RWPE2 (cell line): Measurements from ENCODE around the gene HPN.

Experiments used
- ATAC-seq: fragments of 200-7000 bp; cut with Tn5 transposase; 3 replicates; pipeline ENCODE4 v1.9.1; 2021; ENCODE audit warnings: low read depth
- DNase-seq: peaks from one replicate; pipeline ENCODE4 v3.0.0-alpha.2; 2020; ENCODE audit warnings: low spot score
- H3K27ac ChIP-seq: fragments of 450-650 bp; 2 replicates; pipeline ENCODE4 v1.5.1; 2017; ENCODE audit warnings: mild to moderate bottlenecking; ENCODE audit not compliant: poor library complexity, severe bottlenecking
- H3K27me3 ChIP-seq: fragments of 250-450 bp; sonication (Bioruptor Pico); 2 replicates; pipeline ENCODE4 v1.5.1; 2021; ENCODE audit warnings: mild to moderate bottlenecking, moderate library complexity; ENCODE audit not compliant: insufficient read depth, poor library complexity, severe bottlenecking
- H3K36me3 ChIP-seq: fragments of 250-450 bp; sonication (Bioruptor Pico); 2 replicates; pipeline ENCODE4 v1.5.1; 2020; ENCODE audit warnings: low read depth, mild to moderate bottlenecking, moderate library complexity
- H3K4me1 ChIP-seq: fragments of 250-450 bp; sonication (Bioruptor Pico); 2 replicates; pipeline ENCODE4 v1.5.1; 2021; ENCODE audit warnings: mild to moderate bottlenecking, moderate library complexity; ENCODE audit not compliant: insufficient read depth, poor library complexity, severe bottlenecking
- H3K4me3 ChIP-seq: fragments of 250-450 bp; sonication (Bioruptor Pico); 2 replicates; pipeline ENCODE4 v1.5.1; 2021; ENCODE audit warnings: mild to moderate bottlenecking, moderate library complexity; ENCODE audit not compliant: severe bottlenecking
- H3K9me3 ChIP-seq: fragments of 250-450 bp; sonication (Bioruptor Pico); 2 replicates; pipeline ENCODE4 v1.5.1; 2021; ENCODE audit warnings: mild to moderate bottlenecking, moderate library complexity; ENCODE audit not compliant: severe bottlenecking
- TF ChIP-seq, protein P1 (sequence below): fragments of 450-650 bp; IDR thresholded peaks from one replicate; pipeline ENCODE4 v1.5.1; 2017; ENCODE audit warnings: mild to moderate bottlenecking, moderate library complexity; ENCODE audit not compliant: poor library complexity, severe bottlenecking

The HPN gene

DNA sequence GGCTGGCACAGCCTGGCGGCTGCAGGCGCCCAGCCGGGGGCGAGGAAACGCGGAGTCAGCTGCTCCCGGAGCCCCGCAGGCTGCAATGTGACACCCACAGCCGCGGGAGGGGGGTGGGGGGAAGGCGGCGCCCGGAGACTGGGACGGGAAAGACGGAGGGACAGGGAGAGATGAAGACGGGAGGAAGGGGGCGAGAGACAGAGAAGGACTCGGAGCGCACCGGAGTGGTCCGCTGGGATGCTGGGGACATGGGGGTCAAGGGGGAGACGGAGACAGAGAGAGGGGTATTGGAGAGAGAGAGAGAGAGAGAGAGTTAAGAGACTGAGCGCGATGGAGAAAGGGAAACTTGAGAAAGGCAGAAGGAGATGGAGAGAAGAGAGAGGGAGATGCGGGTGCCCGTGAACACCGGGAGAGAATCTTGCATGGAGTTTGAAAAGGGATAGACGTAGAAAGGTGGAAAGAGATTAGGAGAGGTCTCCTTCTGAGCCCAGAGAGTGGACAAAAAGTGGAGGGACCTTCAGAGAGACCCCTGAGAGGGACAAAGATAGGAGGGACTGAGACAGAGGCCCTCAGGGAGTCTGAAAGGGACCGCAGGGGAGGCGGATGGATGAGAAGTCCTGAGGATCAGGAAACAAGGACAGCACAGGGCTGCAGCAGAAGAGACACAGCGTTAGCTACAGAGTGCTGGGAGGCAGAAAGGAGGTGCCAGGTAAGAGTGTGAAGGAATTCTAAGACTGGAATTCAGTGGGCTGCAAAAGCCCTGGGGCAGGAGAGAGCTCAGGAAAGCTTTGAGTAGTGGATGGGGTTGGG, 10.2 kb upstream of the HPN start:
- DNase-seq, result no peak
- Histone ChIP-seq H3K9me3 (no peaks in the 10 kb centered on the region), H3K4me1 (no peaks in the 10 kb centered on the region), H3K36me3 (peaks cover 17% of the 10 kb centered on the region), H3K4me3 (peak overlapping the region; percentile 56), H3K27me3 (peaks cover 13% of the 10 kb centered on the region), H3K27ac (no peak overlapping the region)
- peak; percentile 24; the same call in 2 of the 3 replicates for ATAC-seq
- TF ChIP-seq, protein P1, sequence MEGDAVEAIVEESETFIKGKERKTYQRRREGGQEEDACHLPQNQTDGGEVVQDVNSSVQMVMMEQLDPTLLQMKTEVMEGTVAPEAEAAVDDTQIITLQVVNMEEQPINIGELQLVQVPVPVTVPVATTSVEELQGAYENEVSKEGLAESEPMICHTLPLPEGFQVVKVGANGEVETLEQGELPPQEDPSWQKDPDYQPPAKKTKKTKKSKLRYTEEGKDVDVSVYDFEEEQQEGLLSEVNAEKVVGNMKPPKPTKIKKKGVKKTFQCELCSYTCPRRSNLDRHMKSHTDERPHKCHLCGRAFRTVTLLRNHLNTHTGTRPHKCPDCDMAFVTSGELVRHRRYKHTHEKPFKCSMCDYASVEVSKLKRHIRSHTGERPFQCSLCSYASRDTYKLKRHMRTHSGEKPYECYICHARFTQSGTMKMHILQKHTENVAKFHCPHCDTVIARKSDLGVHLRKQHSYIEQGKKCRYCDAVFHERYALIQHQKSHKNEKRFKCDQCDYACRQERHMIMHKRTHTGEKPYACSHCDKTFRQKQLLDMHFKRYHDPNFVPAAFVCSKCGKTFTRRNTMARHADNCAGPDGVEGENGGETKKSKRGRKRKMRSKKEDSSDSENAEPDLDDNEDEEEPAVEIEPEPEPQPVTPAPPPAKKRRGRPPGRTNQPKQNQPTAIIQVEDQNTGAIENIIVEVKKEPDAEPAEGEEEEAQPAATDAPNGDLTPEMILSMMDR, result no peak

DNA sequence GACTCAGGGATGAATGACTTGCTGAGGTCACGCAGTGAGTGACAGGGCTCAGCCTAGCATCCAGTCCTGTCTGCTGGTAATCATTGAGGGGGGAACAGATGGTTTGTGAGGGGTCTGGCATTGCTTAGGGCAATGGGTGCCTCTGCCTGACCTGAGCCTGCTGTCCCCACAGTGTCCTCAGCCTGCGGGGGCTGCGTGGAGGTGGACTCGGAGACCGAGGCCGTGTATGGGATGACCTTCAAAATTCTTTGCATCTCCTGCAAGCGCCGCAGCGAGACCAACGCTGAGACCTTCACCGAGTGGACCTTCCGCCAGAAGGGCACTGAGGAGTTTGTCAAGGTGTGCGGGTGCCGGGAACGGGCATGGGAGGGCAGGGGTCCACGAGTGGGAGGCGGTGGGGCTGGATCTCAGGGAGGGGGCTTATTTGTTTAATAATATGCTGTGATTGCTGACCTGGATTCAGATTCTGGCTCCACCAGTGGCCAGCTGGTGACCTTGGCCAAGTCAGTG, 9.1 kb upstream of the HPN start:
- no peak overlapping the region for H3K4me3 ChIP-seq
- TF ChIP-seq, protein P1, result no peak
- ATAC-seq (no peak), DNase-seq (no peak)
- no peaks in the 10 kb centered on the region for H3K9me3 ChIP-seq
- H3K27me3 ChIP-seq, result peaks cover 13% of the 10 kb centered on the region
- no peak overlapping the region for H3K27ac ChIP-seq
- peaks cover 6% of the 10 kb centered on the region for H3K36me3 ChIP-seq
- no peaks in the 10 kb centered on the region for H3K4me1 ChIP-seq

DNA sequence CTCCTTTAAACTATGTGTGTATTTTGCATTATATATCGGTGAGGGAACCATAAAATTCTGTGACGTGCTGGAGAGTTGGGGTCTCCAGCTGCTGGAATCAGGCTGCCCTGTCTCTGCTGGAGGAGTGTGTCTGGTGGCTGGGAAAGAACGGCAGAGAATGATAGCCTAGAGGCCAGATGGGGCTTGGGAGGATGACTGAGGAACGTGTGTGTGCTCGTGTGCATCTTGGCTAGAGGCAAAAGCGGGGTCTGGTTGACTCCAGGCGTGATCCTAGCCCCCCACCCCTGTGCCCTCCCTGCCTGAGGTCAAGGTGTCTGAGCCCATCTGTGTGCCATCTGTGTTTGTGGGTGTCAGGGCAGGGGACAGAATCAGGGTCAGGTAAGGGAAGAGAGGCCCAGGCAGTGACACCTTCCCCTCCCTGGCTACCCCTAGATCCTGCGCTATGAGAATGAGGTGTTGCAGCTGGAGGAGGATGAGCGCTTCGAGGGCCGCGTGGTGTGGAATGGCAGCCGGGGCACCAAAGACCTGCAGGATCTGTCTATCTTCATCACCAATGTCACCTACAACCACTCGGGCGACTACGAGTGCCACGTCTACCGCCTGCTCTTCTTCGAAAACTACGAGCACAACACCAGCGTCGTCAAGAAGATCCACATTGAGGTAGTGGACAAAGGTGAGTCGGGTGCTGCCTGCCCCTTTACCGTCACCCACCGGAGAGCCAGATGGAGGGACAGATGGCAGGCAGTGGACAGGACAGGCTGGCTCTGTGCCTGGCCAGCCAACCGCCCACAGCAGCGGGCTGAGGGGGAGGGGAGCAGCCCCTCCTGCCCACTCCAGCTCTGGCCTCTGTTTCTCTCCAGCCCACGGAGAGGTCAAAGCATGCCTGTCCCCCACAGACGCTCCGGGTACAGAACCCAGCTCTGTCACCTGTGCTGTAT, 8.2 kb upstream of the HPN start:
- Histone ChIP-seq H3K4me3 (no peak overlapping the region), H3K27ac (no peak overlapping the region), H3K4me1 (no peaks in the 10 kb centered on the region), H3K27me3 (peaks cover 13% of the 10 kb centered on the region), H3K36me3 (no peaks in the 10 kb centered on the region), H3K9me3 (no peaks in the 10 kb centered on the region)
- TF ChIP-seq, protein P1, result no peak
- ATAC-seq (no peak), DNase-seq (no peak)

DNA sequence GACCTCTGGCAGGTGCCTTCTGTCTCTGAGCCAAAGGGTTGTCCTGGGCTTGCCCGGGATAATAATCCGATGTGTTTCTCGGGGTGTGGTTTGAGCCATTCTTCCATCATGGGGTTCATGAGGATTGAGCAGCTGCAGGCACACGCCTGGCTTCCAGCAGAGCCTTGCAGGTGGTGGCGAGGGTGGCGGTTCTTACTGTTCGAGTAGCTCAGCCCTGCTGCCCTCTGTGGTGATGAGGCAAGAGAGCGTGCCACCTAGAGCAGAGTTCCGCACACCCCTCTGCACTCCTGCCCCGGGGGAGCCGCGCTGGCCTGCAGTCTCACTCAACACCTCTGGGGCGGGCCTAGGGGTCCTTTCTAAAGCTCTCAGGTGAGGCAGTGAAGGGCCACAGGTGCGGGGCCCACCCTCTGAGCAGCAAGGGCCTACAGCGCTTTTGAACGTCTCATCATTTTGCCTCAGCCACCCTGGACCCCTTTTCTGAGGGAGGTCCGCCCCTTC, 7.5 kb upstream of the HPN start:
- TF ChIP-seq, protein P1, result no peak
- no peak for ATAC-seq

More for the DNA sequence above, 7.5 kb upstream of the HPN start:
- Histone ChIP-seq H3K9me3 (no peaks in the 10 kb centered on the region), H3K27me3 (peaks cover 13% of the 10 kb centered on the region), H3K36me3 (no peaks in the 10 kb centered on the region), H3K4me3 (no peak overlapping the region), H3K4me1 (no peaks in the 10 kb centered on the region), H3K27ac (no peak overlapping the region)
- no peak for DNase-seq
